Thyroid gland (tissue), 4 donors: ENCODE results near the gene IL21R. TPM values are rescaled to one million over a fixed set of nuclear protein-coding genes. Genes with fewer than 3 reads are reported as not detected.

Experiments
- DNase-seq, 2 donors: peaks; one replicate each; pipeline ENCODE4 v3.0.0-alpha.2; 2019
- H3K27ac ChIP-seq, 3 donors: fragments of 200-600 bp; sonication (generic); 1 replicate in 2 of 3; 2 replicates in 1 of 3; pipeline ENCODE4 v1.5.1; 2016 to 2019; ENCODE audit warnings: mild to moderate bottlenecking in 1 of 3, moderate library complexity in 1 of 3
- H3K27me3 ChIP-seq: fragments of 200-600 bp; sonication (generic); one replicate; pipeline ENCODE4 v1.5.1; 2019
- H3K36me3 ChIP-seq, 2 donors: fragments of 200-600 bp; sonication (generic); one replicate each; pipeline ENCODE4 v1.5.1; 2016 to 2019
- H3K4me1 ChIP-seq, 2 donors: fragments of 200-600 bp; sonication (generic); one replicate each; pipeline ENCODE4 v1.5.1; 2017 to 2019
- H3K4me3 ChIP-seq, 3 donors: fragments of 200-600 bp; sonication (generic); replicated peaks in 1 of 3; 1 replicate in 2 of 3; 2 replicates in 1 of 3; pipeline ENCODE4 v1.5.1; 2016; ENCODE audit warnings: mild to moderate bottlenecking in 1 of 3
- H3K9me3 ChIP-seq: fragments of 200-600 bp; sonication (generic); one replicate; pipeline ENCODE4 v1.5.1; 2017
- CTCF ChIP-seq, 6 experiments: fragments of 200-600 bp in 3 of 6; fragments of 450-650 bp in 3 of 6; sonication (generic) in 3 of 6; IDR thresholded peaks; one replicate each; pipeline ENCODE4 v1.5.1; 2016 to 2019; ENCODE audit warnings: antibody characterized with exemption in 6 of 6, mild to moderate bottlenecking in 2 of 6, inconsistent platforms in 1 of 6, moderate library complexity in 1 of 6
- POLR2A ChIP-seq, 2 donors: fragments of 450-650 bp; IDR thresholded peaks; one replicate each; pipeline ENCODE4 v1.6.1; 2017; ENCODE audit warnings: antibody characterized with exemption in 2 of 2, mild to moderate bottlenecking in 2 of 2, moderate library complexity in 1 of 2
- WGBS, 2 donors: methylation state at CpG; one replicate each; pipeline ENCODE4 v1.1.5; 2017; 5-methylcytosine and 5-hydroxymethylcytosine counted together
- intact Hi-C: fragments of 100-400 bp; cut with DNase I; formaldehyde crosslinking; loops from one replicate; pipeline ENCODE4 v1.15.1; 2023
- total RNA-seq, 4 donors: library from RNA; depleted of rRNA; stranded (reverse); fragments of >200 nt; gene quantifications; one replicate each; pipeline ENCODE4 v1.2.3, GENCODE V29; 2016

The IL21R gene
- total RNA-seq, 4 donors from 2014 or later = 0.11 to 0.88 (median 0.32) TPM

- TF ChIP-seq CTCF (IDR thresholded peaks at IDR 0.05) (no peak), POLR2A (IDR thresholded peaks at IDR 0.05) (no peak)
- no peak for DNase-seq
- intact Hi-C loops = no loop called here
Measured at GRCh38 chr16:27421961-27422740, 20.2 kb downstream of the IL21R start.

GRCh38 chr16:27424772-27425498, 23.0 kb downstream of the IL21R start:
- TF ChIP-seq CTCF (IDR thresholded peaks at IDR 0.05) (no peak), POLR2A (IDR thresholded peaks at IDR 0.05) (no peak)
- no peaks in the 10 kb centered on the region for H3K36me3 ChIP-seq
- H3K9me3 ChIP-seq = no peaks in the 10 kb centered on the region
- intact Hi-C loops = no loop called here
- no peak for DNase-seq
- H3K27ac ChIP-seq = no peak overlapping the region
- no peaks in the 10 kb centered on the region for H3K4me1 ChIP-seq
- H3K4me3 ChIP-seq = no peak overlapping the region
- 92 to 93% methylated on average over 10 of the region's 10 CpGs for WGBS, 2 donors
- no peaks in the 10 kb centered on the region for H3K27me3 ChIP-seq

More at GRCh38 chr16:27421961-27422740, 20.2 kb downstream of the IL21R start:
- no peak overlapping the region for H3K27ac ChIP-seq
- H3K27me3 ChIP-seq = no peaks in the 10 kb centered on the region
- H3K9me3 ChIP-seq = no peaks in the 10 kb centered on the region
- no peaks in the 10 kb centered on the region for H3K36me3 ChIP-seq
- H3K4me1 ChIP-seq = no peaks in the 10 kb centered on the region
- H3K4me3 ChIP-seq = no peak overlapping the region

- Histone ChIP-seq H3K27me3 (no peaks in the 10 kb centered on the region), H3K9me3 (no peaks in the 10 kb centered on the region), H3K27ac (no peak overlapping the region), H3K4me3 (no peak overlapping the region), H3K36me3 (no peaks in the 10 kb centered on the region), H3K4me1 (no peaks in the 10 kb centered on the region)
- WGBS, 2 donors = 89 to 91% methylated on average over 1 of the region's 1 CpG
- no peak for DNase-seq
- intact Hi-C loops = no loop called here
- TF ChIP-seq POLR2A (IDR thresholded peaks at IDR 0.05) = no peak
- no peak for TF ChIP-seq CTCF (IDR thresholded peaks at IDR 0.05)
Measured at GRCh38 chr16:27425961-27426360, 24.0 kb downstream of the IL21R start.

GRCh38 chr16:27426423-27427408, 24.7 kb downstream of the IL21R start:
- DNase-seq = peak; percentile 73 to 78

More at GRCh38 chr16:27426423-27427408, 24.7 kb downstream of the IL21R start:
- H3K27ac ChIP-seq = no peak overlapping the region
- H3K9me3 ChIP-seq = no peaks in the 10 kb centered on the region
- no peaks in the 10 kb centered on the region for H3K27me3 ChIP-seq
- no peak for TF ChIP-seq CTCF (IDR thresholded peaks at IDR 0.05)
- no peaks in the 10 kb centered on the region for H3K36me3 ChIP-seq
- no peak overlapping the region for H3K4me3 ChIP-seq
- intact Hi-C loops = no loop called here
- H3K4me1 ChIP-seq = no peaks in the 10 kb centered on the region
- WGBS, 2 donors = 20 to 25% methylated on average over 7 of the region's 7 CpGs
